ENCODE results near the gene BCL2.

The BCL2 gene

GRCh38 chr18:63241317-63241712, 78.3 kb downstream of the BCL2 start:
- ATAC-seq: no peak
- no peak for TF ChIP-seq BACH2 (CRISPR knock-in tag; IDR thresholded peaks at IDR 0.05; ENCODE audit: borderline replicate concordance)
- no peak for TF ChIP-seq PPARA (CRISPR knock-in tag; IDR thresholded peaks at IDR 0.05; ENCODE audit: borderline replicate concordance)
- no peak for TF ChIP-seq ZNF8 (CRISPR knock-in tag; IDR thresholded peaks at IDR 0.05)
- no peak for TF ChIP-seq RARB (CRISPR knock-in tag; IDR thresholded peaks at IDR 0.05)
- no peak for TF ChIP-seq ZNF70 (CRISPR knock-in tag; IDR thresholded peaks at IDR 0.05)

- TF ChIP-seq ZNF70 (CRISPR knock-in tag; IDR thresholded peaks at IDR 0.05) (no peak), ZNF565 (CRISPR knock-in tag; conservative IDR thresholded peaks at IDR 0.05; ENCODE audit: low read depth) (no peak), TSHZ2 (CRISPR knock-in tag; IDR thresholded peaks at IDR 0.05) (no peak), CSRNP3 (CRISPR knock-in tag; IDR thresholded peaks at IDR 0.05) (no peak), POU6F1 (CRISPR knock-in tag; IDR thresholded peaks at IDR 0.05; ENCODE audit: borderline replicate concordance, low read depth) (no peak), ZFP3 (CRISPR knock-in tag; IDR thresholded peaks at IDR 0.05) (no peak), CSDC2 (CRISPR knock-in tag; IDR thresholded peaks at IDR 0.05) (no peak), ESRRG (CRISPR knock-in tag; IDR thresholded peaks at IDR 0.05) (no peak), ZFP30 (CRISPR knock-in tag; IDR thresholded peaks at IDR 0.05) (no peak)
- no peak for ATAC-seq
These were observed 78.8 kb downstream of the BCL2 start for GRCh38 chr18:63240531-63241316.

GRCh38 chr18:63238693-63239075, 80.9 kb downstream of the BCL2 start:
- peak; percentile 41 for ATAC-seq
- TF ChIP-seq BACH2 (CRISPR knock-in tag; IDR thresholded peaks at IDR 0.05; ENCODE audit: borderline replicate concordance): no peak
- no peak for TF ChIP-seq ZFP30 (CRISPR knock-in tag; IDR thresholded peaks at IDR 0.05)
- TF ChIP-seq TSHZ2 (CRISPR knock-in tag; IDR thresholded peaks at IDR 0.05): no peak
- no peak for TF ChIP-seq PPARA (CRISPR knock-in tag; IDR thresholded peaks at IDR 0.05; ENCODE audit: borderline replicate concordance)
- no peak for TF ChIP-seq CREB5 (CRISPR knock-in tag; IDR thresholded peaks at IDR 0.05; ENCODE audit: low read depth)
- no peak for TF ChIP-seq CSDC2 (CRISPR knock-in tag; IDR thresholded peaks at IDR 0.05)
- no peak for TF ChIP-seq POU6F1 (CRISPR knock-in tag; IDR thresholded peaks at IDR 0.05; ENCODE audit: borderline replicate concordance, low read depth)
- no peak for TF ChIP-seq GLIS3 (CRISPR knock-in tag; IDR thresholded peaks at IDR 0.05)
- no peak for TF ChIP-seq ZNF8 (CRISPR knock-in tag; IDR thresholded peaks at IDR 0.05)
- no peak for TF ChIP-seq PATZ1 (CRISPR knock-in tag; IDR thresholded peaks at IDR 0.05; ENCODE audit: borderline replicate concordance)
- no peak for TF ChIP-seq TOX (CRISPR knock-in tag; IDR thresholded peaks at IDR 0.05; ENCODE audit: borderline replicate concordance)
- no peak for TF ChIP-seq ARNTL (CRISPR knock-in tag; IDR thresholded peaks at IDR 0.05; ENCODE audit: borderline replicate concordance, low read depth)
- no peak for TF ChIP-seq ZC3H10 (CRISPR knock-in tag; IDR thresholded peaks at IDR 0.05)

Measured in SK-N-SH treated with all-trans-retinoic acid at 6 μM for 48 hours (cell line).